VCaP (cell line): ENCODE measurements around the gene ZNF385A.

Source experiments
- H3K27ac ChIP-seq: fragments of 450-650 bp; 2 replicates; pipeline ENCODE4 v1.5.1; 2017
- CTCF ChIP-seq: fragments of 450-650 bp; conservative IDR thresholded peaks from 2 replicates; pipeline ENCODE4 v1.5.1; 2017; ENCODE audit warnings: mild to moderate bottlenecking, moderate library complexity

ZNF385A gene

GRCh38 chr12:54394986-54395385 lies 10.5 kb upstream of the ZNF385A start:
- no peak overlapping the region for H3K27ac ChIP-seq
- TF ChIP-seq CTCF, result no peak

GRCh38 chr12:54394281-54394719 lies 9.8 kb upstream of the ZNF385A start:
- no peak overlapping the region for H3K27ac ChIP-seq
- peak; percentile 87 for TF ChIP-seq CTCF

DNA sequence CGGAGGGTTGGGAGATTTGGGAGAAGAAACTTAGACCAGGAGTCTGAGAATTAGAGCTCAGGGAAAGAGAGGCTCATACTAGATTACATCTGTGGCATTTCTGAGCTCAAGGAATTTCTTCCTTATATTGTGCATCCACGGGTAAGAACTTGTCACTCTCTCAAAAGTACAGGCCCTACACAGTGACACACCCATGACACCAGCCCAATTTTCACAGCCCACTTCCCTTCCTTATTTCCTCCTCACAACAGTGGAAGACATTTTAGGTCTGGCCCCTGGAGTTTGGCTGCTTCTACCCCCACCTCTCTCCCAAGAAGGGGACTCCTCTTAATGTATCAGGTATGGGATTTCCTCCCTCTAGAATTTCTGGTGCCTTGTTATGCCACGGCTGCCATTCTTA lies 9.2 kb upstream of the ZNF385A start:
- H3K27ac ChIP-seq, result no peak overlapping the region
- no peak for TF ChIP-seq CTCF

DNA sequence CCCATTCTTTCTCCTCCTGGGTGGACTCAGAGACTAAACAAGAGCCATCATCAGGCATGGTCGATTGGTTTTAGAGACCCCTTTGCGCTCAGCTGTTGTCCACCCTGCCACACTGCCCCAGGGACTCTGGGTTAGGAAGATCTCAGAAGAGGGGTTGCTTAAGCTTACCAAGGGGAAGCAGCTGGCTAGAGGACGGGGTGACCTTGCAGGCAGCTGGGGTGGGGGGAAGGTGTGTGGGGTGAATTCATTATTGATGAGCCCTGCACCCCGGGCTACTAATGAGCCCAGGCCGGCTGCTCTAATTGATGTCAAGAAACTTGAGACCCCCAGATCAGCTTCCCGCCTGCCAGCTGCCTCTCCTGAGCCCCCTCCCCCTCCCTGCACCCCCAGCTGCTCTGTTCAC lies 8.7 kb upstream of the ZNF385A start:
- no peak for TF ChIP-seq CTCF
- no peak overlapping the region for H3K27ac ChIP-seq

- TF ChIP-seq CTCF, result no peak
- no peak overlapping the region for H3K27ac ChIP-seq
Measured at GRCh38 chr12:54392485-54393206, 8.1 kb upstream of the ZNF385A start.

DNA sequence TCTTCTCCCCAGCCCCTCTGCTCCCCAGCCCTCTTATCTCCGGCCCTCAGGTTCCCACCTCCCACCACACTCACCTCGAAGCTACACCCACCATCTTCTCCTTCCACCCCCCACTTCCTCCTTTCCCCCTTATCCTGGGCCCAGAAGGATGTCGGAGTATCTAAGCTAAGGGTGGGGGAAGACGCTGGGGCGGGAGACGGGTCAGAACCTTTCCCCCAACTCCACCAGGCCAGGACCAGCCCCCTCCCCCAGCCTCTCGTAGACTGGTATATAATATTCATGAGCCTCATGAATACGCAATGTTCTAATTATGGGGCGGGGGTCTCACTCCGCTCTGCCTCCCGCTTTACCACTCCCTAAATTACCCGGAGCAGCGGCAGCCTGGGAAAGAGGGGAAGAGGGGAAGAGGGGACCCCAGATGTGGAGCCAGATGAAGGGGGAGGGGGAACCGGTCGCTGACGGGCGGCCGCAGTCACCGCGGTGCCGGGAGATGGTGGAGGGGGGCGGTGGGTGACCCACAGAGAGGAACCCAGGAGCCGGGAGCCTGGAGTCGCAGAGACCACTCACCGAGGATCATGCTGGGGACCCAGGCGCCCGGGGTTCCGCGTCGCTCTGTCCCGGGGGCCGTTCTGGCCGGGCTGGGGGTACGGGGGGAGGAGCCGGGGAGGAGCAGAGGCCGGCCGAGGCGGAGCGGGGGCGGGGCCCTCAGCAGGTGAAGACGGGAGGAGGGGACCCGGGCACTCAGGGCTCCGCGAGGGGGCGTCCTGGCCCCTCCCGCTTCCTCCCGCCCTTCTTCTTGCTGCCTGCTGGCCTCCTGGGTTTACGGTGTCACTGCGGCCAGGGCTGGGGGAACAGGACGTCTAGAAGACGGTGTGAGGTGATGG lies 6.4 kb upstream of the ZNF385A start:
- peak; percentile 40 for TF ChIP-seq CTCF
- peak overlapping the region; percentile 95; the same call in 1 of the 2 replicates for H3K27ac ChIP-seq

DNA sequence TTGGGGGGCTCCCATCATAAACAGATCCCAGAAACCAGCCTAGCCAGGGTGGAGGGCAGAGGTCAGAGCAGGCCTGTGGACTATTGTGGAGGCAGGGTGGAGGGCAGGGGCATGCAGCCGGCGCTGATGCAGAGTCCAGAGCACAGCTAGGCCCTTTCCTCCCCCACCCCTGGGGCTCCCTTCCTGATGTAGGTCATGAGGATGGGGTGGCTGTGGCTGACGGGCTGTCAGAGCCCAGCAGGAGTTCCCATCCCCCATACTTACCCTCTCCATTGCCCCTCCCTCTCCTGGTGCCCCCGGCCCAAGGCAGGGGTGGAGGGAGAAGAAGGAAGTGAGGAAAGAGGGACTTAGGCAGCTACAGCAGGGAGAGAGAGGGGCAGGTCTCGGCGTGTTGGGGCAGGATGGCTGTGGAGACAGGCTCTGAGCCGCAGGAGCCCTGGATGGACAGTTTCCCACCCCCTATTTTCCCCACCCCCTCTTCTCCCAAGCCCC lies 5.7 kb upstream of the ZNF385A start:
- no peak for TF ChIP-seq CTCF
- peak overlapping the region; percentile 95 for H3K27ac ChIP-seq
